Spleen (tissue), 11 donors: ENCODE measurements around the gene NGRN. TPM values are rescaled to one million over a fixed set of nuclear protein-coding genes. Genes with fewer than 3 reads are reported as not detected.

ENCODE experiments used
- DNase-seq: peaks from one replicate; pipeline ENCODE4 v3.0.0-alpha.2; 2020
- H3K27ac ChIP-seq, 8 donors: fragments of 200-600 bp; sonication (generic) in 7 of 8; 1 replicate in 4 of 8; 2 replicates in 4 of 8; pipeline versions ENCODE4 v1.5.0 to v1.8.0; 2016 to 2021; ENCODE audit warnings: inconsistent platforms in 4 of 8, mild to moderate bottlenecking in 4 of 8, moderate library complexity in 1 of 8
- H3K27me3 ChIP-seq, 7 donors: fragments of 200-600 bp; sonication (generic) in 6 of 7; replicated peaks in 1 of 7; 1 replicate in 4 of 7; 2 replicates in 3 of 7; pipeline versions ENCODE4 v1.5.0 to v1.8.0; 2016 to 2021; ENCODE audit warnings: inconsistent platforms in 3 of 7, mild to moderate bottlenecking in 1 of 7
- H3K36me3 ChIP-seq, 6 donors: fragments of 200-600 bp; sonication (generic) in 5 of 6; 1 replicate in 4 of 6; 2 replicates in 2 of 6; pipeline versions ENCODE4 v1.5.0 to v1.8.0; 2016 to 2021; ENCODE audit warnings: inconsistent platforms in 2 of 6
- H3K4me1 ChIP-seq, 6 donors: fragments of 200-600 bp; sonication (generic) in 5 of 6; 1 replicate in 3 of 6; 2 replicates in 3 of 6; pipeline versions ENCODE4 v1.5.0 to v1.8.0; 2016 to 2021; ENCODE audit warnings: inconsistent platforms in 3 of 6
- H3K4me3 ChIP-seq, 8 donors: fragments of 200-600 bp; sonication (generic) in 7 of 8; 1 replicate in 4 of 8; 2 replicates in 4 of 8; pipeline versions ENCODE4 v1.5.0 to v1.8.0; 2016 to 2021; ENCODE audit warnings: inconsistent platforms in 4 of 8, mild to moderate bottlenecking in 4 of 8, moderate library complexity in 2 of 8
- H3K9me3 ChIP-seq, 8 donors: fragments of 200-600 bp; sonication (generic) in 7 of 8; 1 replicate in 4 of 8; 2 replicates in 4 of 8; pipeline versions ENCODE4 v1.5.0 to v1.8.0; 2016 to 2021; ENCODE audit warnings: inconsistent platforms in 4 of 8
- CTCF ChIP-seq, 11 experiments: fragments of 200-600 bp in 7 of 11; fragments of 450-650 bp in 4 of 11; sonication (generic) in 4 of 11; IDR thresholded peaks in 8 of 11; conservative IDR thresholded peaks in 3 of 11; 1 replicate in 7 of 11; 2 replicates in 4 of 11; pipeline versions ENCODE4 v1.4.0 to v1.8.0; 2016 to 2021; ENCODE audit warnings: antibody characterized with exemption in 11 of 11, inconsistent platforms in 4 of 11, mild to moderate bottlenecking in 1 of 11
- POLR2A ChIP-seq, 3 donors: fragments of 450-650 bp; IDR thresholded peaks; one replicate each; pipeline ENCODE4 v1.5.1; 2017; ENCODE audit warnings: antibody characterized with exemption in 3 of 3, mild to moderate bottlenecking in 1 of 3
- POLR2AphosphoS5 ChIP-seq, 3 donors: sonication (generic); formaldehyde crosslinking; IDR thresholded peaks; one replicate each; pipeline ENCODE4 v1.5.1; 2017; ENCODE audit warnings: antibody characterized with exemption in 3 of 3
- WGBS, 5 donors: extraction: QIAGEN DNeasy Blood & Tissue Kit in 3 of 5; methylation state at CpG; one replicate each; pipeline versions ENCODE4 v1.1.5 to v1.1.7; 2013 to 2018; 5-methylcytosine and 5-hydroxymethylcytosine counted together
- intact Hi-C: fragments of 100-400 bp; cut with DNase I; formaldehyde crosslinking; loops from one replicate; pipeline ENCODE4 v1.15.0; 2023; ENCODE audit warnings: low total_unique reads
- polyA plus RNA-seq, 3 donors: library from polyadenylated mRNA; stranded (reverse); fragments of 200-250 nt; gene quantifications; one replicate each; pipeline ENCODE4 v1.2.1, GENCODE V29; 2013
- total RNA-seq, 7 donors: library from RNA; depleted of rRNA in 3 of 7; stranded (reverse); fragments of >200 nt in 3 of 7; fragmentation: NEBNext Ultra II Directional in 4 of 7; extraction: Animal tissue kit (Norgen Biotek cat#: 25700) in 4 of 7; gene quantifications; one replicate each; pipeline versions ENCODE4 v1.1.0 to v1.2.1, GENCODE V29; 2016 to 2021
- donor health status: healthy with polysubstance abuse.
- donor health status: DM: no; HTN: no; CAD: no; lungs with moderate emphysema.
- donor health status: DM: no; HTN: no; CAD: no.
- donor health status: Bipolar disorder and iron deficiency.
- donor health status: healthy.
- donor health status: DM: no; HTN: no; CAD: no.
- donor health status: DM: yes; HTN: yes; CAD: no.

Gene NGRN
- total and polyA plus RNA-seq, 10 donors = 27.2 to 53.2 (median 46.6) TPM

- no peak for TF ChIP-seq POLR2A (IDR thresholded peaks at IDR 0.05)
- TF ChIP-seq CTCF (IDR thresholded peaks at IDR 0.05 in 8 of 11, conservative IDR thresholded peaks at IDR 0.05 in 3 of 11) = no peak
- no peak for TF ChIP-seq POLR2AphosphoS5 (IDR thresholded peaks at IDR 0.05)
- no peaks in the 10 kb centered on the region for H3K9me3 ChIP-seq
- WGBS, 5 donors = 68 to 83% (median 77%) methylated on average over 3 to 5 of the region's 5 CpGs
- H3K27ac ChIP-seq = peak overlapping the region in 5 of 8 donors; percentile 14 to 56 (median 35)
- intact Hi-C loops = no loop called here
- peaks cover 0 to 9% (median 8%) of the 10 kb centered on the region in 6 donors for H3K4me1 ChIP-seq
- H3K27me3 ChIP-seq = no peaks in the 10 kb centered on the region
- H3K4me3 ChIP-seq = no peak overlapping the region
- no peak for DNase-seq
- H3K36me3 ChIP-seq = no peaks in the 10 kb centered on the region
Measured at GRCh38 chr15:90315278-90315982, 50.0 kb downstream of the NGRN start.

GRCh38 chr15:90316139-90316538 is 50.7 kb downstream of the NGRN start:
- TF ChIP-seq POLR2A (IDR thresholded peaks at IDR 0.05) = no peak
- TF ChIP-seq CTCF (IDR thresholded peaks at IDR 0.05 in 8 of 11, conservative IDR thresholded peaks at IDR 0.05 in 3 of 11) = no peak
- TF ChIP-seq POLR2AphosphoS5 (IDR thresholded peaks at IDR 0.05) = no peak
- H3K4me3 ChIP-seq = no peak overlapping the region
- no peaks in the 10 kb centered on the region for H3K27me3 ChIP-seq
- H3K4me1 ChIP-seq = peaks cover 0 to 11% (median 10%) of the 10 kb centered on the region in 6 donors
- no peaks in the 10 kb centered on the region for H3K9me3 ChIP-seq
- intact Hi-C loops = no loop called here
- WGBS, 5 donors = 77 to 91% (median 85%) methylated on average over 4 of the region's 4 CpGs
- no peak for DNase-seq
- no peaks in the 10 kb centered on the region for H3K36me3 ChIP-seq
- peak overlapping the region in 5 of 8 donors; percentile 14 to 56 (median 35) for H3K27ac ChIP-seq

GRCh38 chr15:90318591-90318990 is 53.1 kb downstream of the NGRN start:
- H3K36me3 ChIP-seq = no peaks in the 10 kb centered on the region
- intact Hi-C loops = no loop called here
- H3K27ac ChIP-seq = no peak overlapping the region
- no peak for TF ChIP-seq POLR2AphosphoS5 (IDR thresholded peaks at IDR 0.05)
- no peak for DNase-seq
- 71 to 85% (median 79%) methylated on average over 4 of the region's 4 CpGs for WGBS, 5 donors
- no peak overlapping the region for H3K4me3 ChIP-seq
- no peaks in the 10 kb centered on the region for H3K27me3 ChIP-seq
- no peaks in the 10 kb centered on the region for H3K9me3 ChIP-seq
- H3K4me1 ChIP-seq = peaks cover 0 to 11% (median 10%) of the 10 kb centered on the region in 6 donors

- TF ChIP-seq POLR2A (IDR thresholded peaks at IDR 0.05) (no peak), POLR2AphosphoS5 (IDR thresholded peaks at IDR 0.05) (peak; percentile 8 to 86 (median 60)), CTCF (IDR thresholded peaks at IDR 0.05 in 8 of 11, conservative IDR thresholded peaks at IDR 0.05 in 3 of 11) (peak; percentile 95 to 99 (median 97))
- 18 to 25% (median 22%) methylated on average over 17 of the region's 17 CpGs for WGBS, 5 donors
- Histone ChIP-seq H3K27me3 (no peaks in the 10 kb centered on the region), H3K4me3 (no peak overlapping the region), H3K36me3 (no peaks in the 10 kb centered on the region), H3K27ac (peak overlapping the region in 1 of 8 donors; percentile 42), H3K9me3 (no peaks in the 10 kb centered on the region), H3K4me1 (peaks cover 0 to 11% (median 10%) of the 10 kb centered on the region in 6 donors)
- intact Hi-C loops = loop anchor here (2.0 kb wide), 1 partner anchor 163 kb away; no protein-coding TSS in a partner anchor
- DNase-seq = peak; percentile 91
Measured at GRCh38 chr15:90320062-90320884, 54.8 kb downstream of the NGRN start.
